CD4-positive, alpha-beta T cell treated with Interleukin-15 for 1 hour (primary cell): ENCODE measurements around the gene P2RY8.
"Not testable (repeated sequence)": the region's sequence is repeated elsewhere in the genome, so short reads cannot be mapped to it uniquely, and the experiment has no call there.

Experiments used
- DNase-seq: peaks from one replicate; pipeline ENCODE4 v3.0.0-alpha.2; 2020

Gene P2RY8

GRCh38 chrX:1484638-1485019 is 52.4 kb downstream of the P2RY8 start:
- no peak for DNase-seq

DNA sequence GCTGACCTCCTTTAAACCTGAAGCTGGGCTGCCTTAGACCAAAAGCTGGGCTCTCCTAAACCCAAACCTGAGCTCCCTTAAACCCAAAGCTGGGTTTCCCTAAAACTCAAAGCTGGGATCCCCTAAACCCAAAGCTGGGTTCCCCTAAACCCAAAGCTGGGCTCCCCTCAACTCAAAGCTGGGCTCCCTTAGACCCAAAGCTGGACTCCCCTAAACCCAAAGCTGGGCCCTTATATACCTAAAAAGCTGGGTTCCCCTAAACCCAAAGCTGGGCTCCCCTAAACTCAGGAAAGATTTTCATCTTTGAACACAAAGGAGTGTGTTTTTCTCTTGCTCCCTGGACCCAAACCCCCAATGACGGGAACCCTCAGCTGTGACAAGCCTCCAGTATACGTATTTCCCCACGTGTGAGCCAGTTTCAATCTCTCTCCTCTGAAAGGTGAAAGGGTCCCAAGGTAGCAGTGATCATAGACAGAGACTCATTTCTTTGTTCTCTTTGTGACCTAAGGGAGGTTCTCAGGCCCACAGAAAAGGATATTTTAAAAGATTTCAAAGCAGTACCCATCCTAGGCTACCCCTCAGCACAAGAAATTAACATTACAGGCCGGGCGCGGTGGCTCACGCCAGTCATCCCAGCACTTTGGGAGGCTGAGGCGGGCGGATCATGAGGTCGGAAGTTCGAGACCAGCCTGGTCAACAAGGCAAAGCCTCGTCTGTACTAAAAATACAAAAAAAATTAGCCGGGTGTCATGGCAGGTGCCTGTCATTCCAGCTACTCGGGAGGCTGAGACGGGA is 52.9 kb downstream of the P2RY8 start:
- DNase-seq = no peak

DNA sequence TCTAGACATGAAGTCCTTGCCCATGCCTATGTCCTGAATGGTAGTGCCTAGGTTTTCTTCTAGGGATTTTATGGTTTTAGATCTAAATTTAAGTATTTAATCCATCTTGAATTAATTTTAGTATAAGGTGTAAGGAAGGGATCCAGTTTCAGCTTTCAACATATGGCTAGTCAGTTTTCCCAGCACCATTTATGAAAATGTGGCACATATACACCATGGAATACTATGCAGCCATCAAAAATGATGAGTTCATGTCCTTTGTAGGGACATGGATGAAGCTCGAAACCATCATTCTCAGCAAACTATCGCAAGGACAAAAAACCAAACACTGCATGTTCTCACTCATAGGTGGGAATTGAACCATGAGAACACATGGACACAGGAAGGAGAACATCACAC is 54.5 kb downstream of the P2RY8 start:
- not testable (repeated sequence) for DNase-seq

- peak; percentile 86 for DNase-seq
Measured at GRCh38 chrX:1481636-1482529, 55.1 kb downstream of the P2RY8 start.

- DNase-seq = peak; percentile 10
Measured at GRCh38 chrX:1480082-1480785, 56.8 kb downstream of the P2RY8 start.

- DNase-seq = peak; percentile 4
Measured at GRCh38 chrX:1477801-1478458, 59.1 kb downstream of the P2RY8 start.

DNA sequence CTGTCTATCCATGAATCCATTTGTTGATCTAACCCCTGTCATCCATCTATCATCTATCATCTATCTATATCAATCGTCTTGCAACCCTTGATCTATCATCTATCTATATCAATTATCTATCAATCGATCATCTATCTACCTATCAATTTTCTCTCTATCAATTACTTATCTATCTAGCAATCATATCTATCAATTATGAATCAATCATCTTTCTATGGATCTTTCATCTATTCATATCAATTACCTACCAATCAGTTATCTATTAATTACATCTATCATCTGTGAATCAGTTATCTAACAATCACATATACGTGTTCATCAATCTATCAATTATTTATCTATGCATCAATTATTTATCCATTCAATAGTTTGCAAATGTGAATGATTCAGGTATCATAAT is 59.8 kb downstream of the P2RY8 start:
- no peak for DNase-seq

DNA sequence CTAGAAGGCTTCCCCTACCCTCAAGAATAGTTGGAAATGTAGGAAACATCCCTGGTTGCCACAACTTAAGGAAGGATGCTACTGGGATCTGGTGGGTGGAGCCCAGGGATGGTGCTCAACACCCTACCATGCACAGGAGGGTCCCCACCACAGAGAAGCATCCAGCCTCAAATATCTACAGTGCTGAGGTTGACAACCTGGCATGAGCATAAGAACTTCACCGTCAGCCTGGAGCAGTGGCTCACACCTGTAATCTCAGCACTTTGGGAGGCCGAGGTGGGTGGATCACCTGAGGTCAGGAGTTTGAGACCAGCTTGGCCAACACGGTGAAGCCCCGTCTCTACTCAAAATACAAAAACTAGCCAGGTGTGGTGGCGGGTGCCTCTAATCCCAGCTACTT is 60.3 kb downstream of the P2RY8 start:
- DNase-seq = no peak

GRCh38 chrX:1475881-1476280 is 61.1 kb downstream of the P2RY8 start:
- no peak for DNase-seq

GRCh38 chrX:1475481-1475880 is 61.5 kb downstream of the P2RY8 start:
- DNase-seq = no peak

DNA sequence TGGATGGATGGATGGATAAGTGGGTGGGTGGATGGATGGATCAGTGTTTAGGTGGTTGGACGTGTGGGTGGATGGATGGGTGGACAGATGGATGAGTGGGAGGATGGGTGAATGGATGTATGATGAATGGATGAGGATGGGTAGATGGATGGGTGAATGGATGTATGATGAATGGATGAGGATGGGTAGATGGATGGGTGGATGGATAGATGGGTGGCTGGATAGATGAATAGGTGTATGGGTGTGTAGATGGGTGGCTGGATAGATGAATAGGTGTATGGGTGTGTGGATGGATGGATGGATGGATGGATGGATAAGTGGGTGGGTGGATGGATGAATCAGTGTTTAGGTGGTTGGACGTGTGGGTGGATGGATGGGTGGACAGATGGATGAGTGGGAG is 62.4 kb downstream of the P2RY8 start:
- DNase-seq = not testable (repeated sequence)

DNA sequence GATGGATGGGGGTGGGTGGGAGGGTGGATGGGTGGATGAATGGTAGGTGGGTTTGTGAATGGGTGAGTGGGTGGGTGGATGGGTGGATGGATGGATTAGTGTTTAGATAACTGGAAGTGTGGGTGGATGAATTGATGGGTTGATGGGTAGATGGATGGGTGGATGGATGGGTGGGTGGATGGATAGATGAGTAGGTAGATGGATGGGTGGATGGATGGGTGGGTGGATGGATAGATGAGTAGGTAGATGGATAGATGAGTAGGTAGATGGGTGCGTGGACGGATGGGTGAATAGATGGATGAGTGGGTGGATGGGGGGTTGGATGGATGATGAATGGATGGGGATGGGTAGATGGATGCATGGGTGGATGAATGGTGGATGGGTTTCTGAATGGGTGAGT is 64.0 kb downstream of the P2RY8 start:
- no peak for DNase-seq

- DNase-seq = peak; percentile 82
Measured at GRCh38 chrX:1468250-1468772, 68.7 kb downstream of the P2RY8 start.

- peak; percentile 61 for DNase-seq
Measured at GRCh38 chrX:1466971-1467561, 69.9 kb downstream of the P2RY8 start.

DNA sequence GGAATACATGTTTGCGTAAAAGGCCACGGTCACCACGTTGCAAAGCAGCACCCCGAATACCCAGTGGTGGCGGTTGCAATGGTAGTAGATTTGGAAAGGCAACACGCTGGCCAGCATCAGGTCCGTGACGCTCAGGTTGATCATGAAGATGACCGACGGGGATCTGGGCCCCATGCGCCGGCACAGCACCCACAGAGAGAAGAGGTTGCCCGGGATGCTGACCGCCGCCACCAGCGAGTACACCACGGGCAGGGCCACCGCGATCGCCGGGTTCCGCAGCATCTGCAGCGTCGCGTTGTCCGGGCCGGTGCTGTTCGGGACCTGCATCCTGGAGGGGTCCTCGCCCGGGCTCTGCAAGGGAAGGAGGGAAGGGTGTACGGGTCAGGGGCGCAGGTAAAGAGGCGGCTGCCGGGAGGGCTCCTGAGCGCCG is 70.7 kb downstream of the P2RY8 start:
- no peak for DNase-seq

GRCh38 chrX:1465286-1466231 is 71.4 kb downstream of the P2RY8 start:
- DNase-seq = no peak

DNA sequence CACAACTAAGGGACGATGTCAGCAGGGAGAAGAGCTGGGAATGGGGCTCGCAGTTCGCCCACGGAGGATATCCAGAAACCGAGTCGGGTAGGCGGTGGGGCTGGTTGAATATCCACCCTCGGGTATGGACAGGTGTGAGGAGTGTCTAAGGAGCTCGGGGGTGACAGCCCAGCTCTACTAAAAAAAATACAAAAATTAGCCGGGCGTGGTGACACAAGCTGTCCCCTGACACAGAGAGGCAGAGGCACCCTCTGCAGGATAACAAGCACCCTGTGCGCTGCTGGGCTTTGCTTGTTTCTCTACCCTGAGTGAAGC is 72.1 kb downstream of the P2RY8 start:
- no peak for DNase-seq

- DNase-seq = peak; percentile 18
Measured at GRCh38 chrX:1464041-1464970, 72.7 kb downstream of the P2RY8 start.

DNA sequence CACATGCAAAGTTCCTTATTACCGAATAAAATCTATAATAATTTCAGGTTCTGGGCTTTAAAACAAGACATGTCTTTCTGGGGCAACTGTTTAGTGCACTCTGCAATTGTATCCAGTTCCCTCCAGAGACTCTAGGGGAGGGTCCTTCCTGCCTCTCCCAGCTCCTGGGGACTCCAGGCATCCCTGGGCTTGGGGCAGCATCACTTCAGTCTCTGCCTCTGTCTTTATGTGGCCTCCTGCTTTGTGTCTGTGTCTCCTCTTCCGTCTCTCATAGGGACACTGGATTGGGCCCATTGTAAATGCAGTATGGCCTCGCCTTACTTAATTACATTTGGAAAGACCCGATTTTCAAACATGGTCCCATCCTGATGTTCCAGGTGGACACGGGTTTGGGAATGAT is 73.4 kb downstream of the P2RY8 start:
- DNase-seq = peak; percentile 7
